GM19468 (cell line): Measurements from ENCODE around the gene SLC1A2.

ENCODE experiments used
- ATAC-seq: cut with Tn5 transposase; IDR thresholded peaks from one replicate; pipeline ENCODE4 v1.9.1; 2021; ENCODE audit warnings: mild to moderate bottlenecking, moderate library complexity, moderate number of reproducible peaks; ENCODE audit not compliant: unreplicated experiment; ENCODE audit errors: extremely low read depth

The SLC1A2 gene

DNA sequence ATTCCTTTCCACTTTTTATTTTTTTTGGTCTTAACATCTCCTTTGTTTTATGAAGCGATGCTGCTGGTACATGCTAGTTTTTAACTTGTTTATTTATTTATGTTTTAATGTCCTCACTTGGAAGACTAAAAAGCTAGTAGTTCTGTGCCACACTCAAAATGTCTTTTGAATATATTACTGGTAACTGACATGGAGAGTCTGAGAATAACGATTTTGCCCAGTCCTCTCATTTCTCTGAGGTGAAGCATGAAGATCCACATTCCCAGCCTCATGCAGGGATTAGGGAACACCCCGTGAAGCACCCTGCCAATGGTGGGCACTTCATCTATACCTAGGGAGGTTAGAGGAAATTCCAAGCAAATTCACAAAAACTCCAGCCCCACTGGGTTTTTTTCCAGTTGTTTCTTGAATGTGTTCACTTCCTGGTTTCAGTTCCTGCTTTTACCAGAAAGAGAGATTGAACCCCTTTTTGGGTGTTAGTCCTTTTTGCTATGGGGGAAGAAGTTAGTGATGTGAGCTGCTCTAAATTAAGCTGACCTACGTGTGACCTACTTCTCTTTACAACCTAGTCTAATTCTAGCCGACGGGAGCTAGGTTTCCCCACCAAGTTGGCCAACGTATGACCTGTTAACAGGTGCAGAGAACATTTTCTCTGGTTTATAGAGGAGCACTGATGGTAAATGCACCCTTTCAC is 106.1 kb downstream of the SLC1A2 start:
- peak; percentile 80 for ATAC-seq

DNA sequence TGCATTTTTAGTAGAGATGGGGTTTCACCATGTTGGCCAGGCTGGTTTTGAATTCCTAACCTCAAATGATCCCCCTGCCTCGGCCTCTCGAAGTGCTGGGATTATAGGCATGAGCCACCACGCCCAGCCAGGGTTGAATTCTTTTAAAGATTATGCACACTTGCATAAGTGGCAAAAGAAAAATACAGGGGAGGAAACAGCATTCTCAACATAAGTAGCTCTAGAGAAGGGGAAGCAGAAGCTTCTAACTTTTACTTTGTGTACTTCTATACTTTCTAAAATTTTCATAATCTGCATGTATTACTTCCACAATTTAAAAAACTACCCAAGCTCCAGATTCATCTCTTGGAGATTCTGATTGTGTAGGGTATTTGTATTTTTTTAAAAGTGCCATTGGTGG is 108.0 kb downstream of the SLC1A2 start:
- ATAC-seq: no peak

DNA sequence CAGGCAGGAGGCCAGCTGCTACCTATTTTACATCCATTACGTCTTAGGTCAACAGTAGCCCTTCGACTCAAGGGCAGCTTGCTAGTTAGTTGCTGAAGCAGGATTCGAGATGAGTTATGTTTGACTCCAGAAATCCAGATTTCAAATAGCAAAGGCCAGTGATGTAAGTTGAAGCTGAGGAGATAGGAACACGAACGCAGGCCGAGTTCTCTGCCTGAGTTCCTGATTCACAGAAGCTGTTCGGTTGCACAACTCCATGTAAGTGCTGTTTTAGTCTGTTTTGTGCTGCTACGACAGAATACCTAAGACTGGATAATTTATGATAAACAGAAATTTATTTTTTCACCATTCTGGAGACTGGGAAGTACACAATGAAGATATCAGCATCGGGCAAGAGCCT is 111.2 kb downstream of the SLC1A2 start:
- ATAC-seq: no peak

- no peak for ATAC-seq
Observed at GRCh38 chr11:35307221-35307621, 112.1 kb downstream of the SLC1A2 start.

DNA sequence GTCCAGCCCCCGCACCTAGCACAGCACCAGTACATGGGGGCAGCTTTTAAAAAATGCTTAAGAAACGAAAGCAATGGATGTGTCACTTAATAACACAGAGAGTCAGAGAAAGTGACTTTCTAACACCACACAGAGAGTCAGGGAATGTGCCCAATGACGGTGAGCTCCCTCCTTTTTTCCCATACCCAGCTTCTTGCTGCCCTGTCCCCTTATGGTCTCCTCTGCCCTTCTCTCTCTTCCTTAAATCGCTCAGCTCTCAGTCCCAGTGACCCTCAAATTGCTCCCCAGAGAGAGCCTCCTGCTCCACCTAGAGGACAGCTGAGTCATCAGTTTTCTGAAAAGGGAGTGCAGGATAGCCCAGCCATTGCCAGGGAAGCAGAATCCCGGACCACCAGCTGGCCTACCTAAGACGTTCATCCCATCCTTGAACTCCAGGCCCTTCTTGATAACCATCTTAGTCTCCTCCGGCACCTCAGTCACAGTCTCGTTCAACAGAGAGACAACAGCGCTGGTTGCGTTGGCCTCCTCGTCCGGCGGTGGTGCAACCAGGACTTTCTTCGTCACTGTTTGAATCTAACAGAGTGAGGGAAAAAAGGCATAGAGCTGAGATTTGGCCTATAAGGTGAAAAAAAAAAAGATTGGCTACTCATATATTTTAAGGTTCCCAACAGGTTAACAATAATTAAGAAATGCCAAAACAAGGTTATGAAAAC is 113.5 kb downstream of the SLC1A2 start:
- no peak for ATAC-seq

GRCh38 chr11:35304900-35305460 is 114.4 kb downstream of the SLC1A2 start:
- ATAC-seq: no peak

DNA sequence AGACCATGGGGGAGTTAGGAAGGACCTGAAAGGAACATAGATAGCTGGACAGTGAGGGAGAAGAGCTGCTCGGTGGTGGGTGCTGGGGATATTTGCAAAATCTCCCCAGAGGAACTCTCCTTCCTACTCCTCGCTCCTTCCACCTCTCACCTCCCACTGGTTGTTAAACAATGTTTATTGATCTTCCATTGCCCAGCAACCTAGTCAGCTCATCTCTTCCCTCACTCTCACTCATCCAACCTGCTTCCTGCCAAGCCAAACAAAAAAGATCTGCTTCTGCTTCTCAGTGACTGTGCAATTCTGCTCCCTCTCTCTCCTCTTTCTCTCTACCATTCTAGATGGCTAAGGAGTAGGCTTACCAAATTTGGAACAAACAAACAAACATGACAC is 115.0 kb downstream of the SLC1A2 start:
- no peak for ATAC-seq

- ATAC-seq: no peak
Observed at GRCh38 chr11:35303596-35304385, 115.6 kb downstream of the SLC1A2 start.

DNA sequence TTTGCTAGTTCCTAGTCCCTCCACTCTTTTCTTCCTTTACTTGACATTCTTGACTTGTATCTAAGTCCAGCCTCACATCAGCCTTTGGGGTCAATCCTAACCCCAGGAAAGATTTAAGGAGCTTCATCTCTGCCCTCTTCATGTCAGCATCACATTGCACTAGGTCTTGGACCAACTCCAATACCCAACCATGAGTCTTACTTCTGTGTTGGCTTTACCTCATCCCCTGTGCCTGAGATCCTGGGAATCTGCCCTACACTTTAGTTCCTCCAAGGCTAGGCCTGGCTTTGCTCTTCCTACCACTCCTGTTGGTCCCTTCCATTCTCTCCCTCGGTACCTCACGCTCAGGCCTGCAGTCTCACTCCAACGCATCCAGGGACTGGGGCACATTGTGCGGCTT is 117.0 kb downstream of the SLC1A2 start:
- no peak for ATAC-seq

- no peak for ATAC-seq
Observed at GRCh38 chr11:35298369-35298768, 121.0 kb downstream of the SLC1A2 start.

DNA sequence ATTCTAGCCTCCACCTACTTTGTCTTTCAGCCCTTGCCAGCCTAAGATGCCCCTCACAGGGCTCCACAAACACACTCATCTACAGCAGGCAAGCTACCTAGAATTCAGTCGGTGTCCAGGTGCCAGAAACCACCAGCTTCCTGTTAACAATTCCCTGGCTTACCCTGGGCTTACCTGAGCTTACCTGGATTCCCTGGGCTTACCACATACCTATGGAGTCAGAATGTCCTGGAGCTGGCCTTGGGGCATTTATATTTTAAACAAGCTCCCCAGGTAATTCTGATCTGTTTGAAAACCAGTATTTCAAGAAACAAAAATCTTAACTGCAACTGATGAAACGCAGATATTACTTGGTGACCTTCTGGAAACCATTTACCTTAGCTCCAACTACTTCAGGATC is 123.6 kb downstream of the SLC1A2 start:
- no peak for ATAC-seq

GRCh38 chr11:35293699-35294098 is 125.7 kb downstream of the SLC1A2 start:
- ATAC-seq: no peak

DNA sequence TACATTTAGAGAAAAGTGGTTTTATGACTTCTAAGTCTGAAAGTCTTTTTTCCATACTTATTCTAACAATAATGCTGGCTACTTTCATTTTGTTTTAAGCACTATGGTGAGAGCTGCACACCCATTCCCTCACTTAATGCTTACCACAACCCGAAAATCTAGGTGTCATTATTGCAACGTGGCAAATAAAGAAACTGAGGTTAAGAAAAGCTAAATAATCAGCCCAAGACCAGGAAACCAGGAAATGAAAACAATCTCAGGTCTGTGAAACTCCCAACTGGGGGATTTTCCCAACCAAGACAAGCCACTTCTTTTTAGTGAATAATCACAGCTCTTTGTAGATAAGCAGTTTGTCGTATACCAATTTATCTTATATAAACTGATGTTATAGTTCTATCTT is 126.3 kb downstream of the SLC1A2 start:
- ATAC-seq: no peak

- ATAC-seq: no peak
Observed at GRCh38 chr11:35292279-35292678, 127.1 kb downstream of the SLC1A2 start.

DNA sequence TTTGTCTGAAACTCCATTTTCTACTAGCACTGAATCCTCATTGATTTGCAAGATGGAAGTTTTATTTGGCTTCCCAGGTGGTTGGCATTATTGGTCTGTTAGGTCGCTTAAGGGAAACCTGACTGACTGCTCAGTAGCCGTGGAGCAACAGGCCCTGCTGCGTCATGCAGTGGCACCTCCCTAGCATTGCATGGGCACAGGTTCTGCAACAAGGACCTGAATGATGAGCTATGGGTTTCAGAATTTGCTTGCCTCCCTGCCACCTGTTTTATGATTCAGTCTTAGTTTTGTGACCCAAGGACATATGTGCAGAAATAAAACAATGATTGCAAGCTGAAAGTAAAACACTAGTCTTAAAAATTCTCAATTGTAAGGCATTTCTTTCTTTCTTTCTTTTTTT is 128.5 kb downstream of the SLC1A2 start:
- no peak for ATAC-seq

DNA sequence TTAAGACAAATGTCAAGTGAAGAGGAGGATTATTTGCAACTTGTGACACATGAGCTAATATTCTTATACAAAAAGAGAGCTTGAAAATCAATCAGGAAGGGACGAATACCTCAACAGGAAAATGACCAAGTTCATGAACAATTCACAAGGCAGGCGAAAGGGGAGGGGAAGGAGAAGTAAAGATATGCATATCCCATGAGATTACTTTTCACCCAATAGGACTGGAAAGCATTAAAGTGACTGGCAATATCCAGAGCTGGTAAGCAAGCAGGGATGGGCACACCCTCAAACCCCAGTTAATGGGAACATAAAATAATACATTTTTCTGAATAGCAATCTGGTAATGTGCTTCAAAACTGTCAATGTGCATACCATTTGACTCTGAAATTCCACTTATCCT is 129.5 kb downstream of the SLC1A2 start:
- no peak for ATAC-seq

- no peak for ATAC-seq
Observed at GRCh38 chr11:35288817-35289541, 130.4 kb downstream of the SLC1A2 start.

DNA sequence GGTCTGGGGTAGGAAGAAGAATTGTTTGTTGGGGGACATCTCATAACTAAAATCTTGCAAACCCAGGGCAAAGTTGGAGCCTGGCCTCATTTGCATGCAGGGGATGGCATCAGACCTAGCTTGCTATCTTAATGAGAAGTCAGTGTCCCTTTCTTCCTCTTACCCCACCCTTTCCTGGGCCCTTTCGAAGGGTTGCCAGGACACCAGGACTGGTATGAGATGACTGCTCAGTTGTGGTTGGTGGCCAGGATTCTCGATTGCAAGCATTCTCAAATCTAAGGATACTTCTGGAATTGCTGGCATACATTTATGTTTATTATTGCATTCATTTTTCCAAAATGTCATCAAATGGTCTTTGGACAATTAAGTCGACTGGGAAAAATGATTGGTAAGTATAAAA is 131.0 kb downstream of the SLC1A2 start:
- ATAC-seq: no peak

DNA sequence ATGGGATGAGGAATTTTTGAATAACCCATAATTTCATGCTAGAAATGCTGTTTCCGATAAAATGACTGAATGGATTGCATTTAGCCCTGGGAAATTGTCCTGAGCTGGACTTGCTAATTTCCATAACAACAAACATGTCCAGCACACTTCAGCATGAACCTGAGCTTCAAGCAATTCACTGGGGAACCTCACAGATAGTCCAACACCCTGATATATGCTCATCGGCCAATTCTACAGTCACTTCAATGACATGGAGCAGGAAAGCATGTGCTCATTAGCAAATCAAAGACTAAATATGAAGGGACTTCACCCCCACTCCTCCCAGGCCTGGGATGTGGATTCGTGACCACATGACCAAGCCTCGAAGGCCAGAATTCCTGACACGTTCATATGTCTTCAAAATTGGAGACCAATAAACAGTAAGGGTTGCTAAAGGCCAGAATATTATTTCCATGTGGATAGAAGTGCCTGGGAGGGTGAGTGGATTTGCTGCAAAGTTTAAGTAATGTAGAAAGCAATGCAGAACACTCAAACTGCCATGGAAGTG is 131.9 kb downstream of the SLC1A2 start:
- ATAC-seq: no peak

DNA sequence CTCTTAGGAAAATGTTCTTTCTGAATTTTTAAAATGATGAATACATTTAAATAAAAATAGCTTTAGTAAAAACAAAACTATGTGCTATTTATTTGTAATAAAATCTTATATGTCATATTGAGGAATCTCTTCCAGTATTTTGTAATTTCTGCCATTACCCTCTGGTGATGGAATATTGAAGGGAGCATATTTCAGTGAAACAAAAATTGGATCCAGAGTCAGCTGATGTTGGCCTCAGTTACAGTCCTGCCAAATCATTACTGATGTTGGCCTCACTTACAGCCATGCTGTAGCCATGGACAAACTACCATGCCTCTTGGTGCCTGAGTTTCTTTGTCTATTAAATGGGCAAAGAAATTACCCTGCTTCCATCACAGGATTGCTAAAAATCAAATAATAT is 133.2 kb downstream of the SLC1A2 start:
- no peak for ATAC-seq
